Measurements from ENCODE around the gene MACROH2A2. TPM values are rescaled to one million over a fixed set of nuclear protein-coding genes. Genes with fewer than 3 reads are reported as not detected.

Gene MACROH2A2
- total and polyA plus RNA-seq, 2 of the 13 experiments (the other 11 are each of a cell fraction or from before 2014, with no cell fraction given) = 9.8 to 43.1 TPM

- TF ChIP-seq NFAT5 (CRISPR knock-in tag; IDR thresholded peaks at IDR 0.05) (0 out of 2 replicates have a peak, but pooled peaks have one; percentile 52), BCL6 (CRISPR knock-in tag; IDR thresholded peaks at IDR 0.05) (peak; percentile 71), THRA (CRISPR knock-in tag; IDR thresholded peaks at IDR 0.05; ENCODE audit: borderline replicate concordance) (peak; percentile 57; the same call in 1 of the 2 replicates), MIXL1 (CRISPR knock-in tag; IDR thresholded peaks at IDR 0.05) (peak; percentile 36; the same call in 1 of the 2 replicates), TEF (CRISPR knock-in tag; IDR thresholded peaks at IDR 0.05) (no peak), ZNF282 (IDR thresholded peaks at IDR 0.05; ENCODE audit: partially characterized antibody) (no peak), ZNF234 (CRISPR knock-in tag; conservative IDR thresholded peaks at IDR 0.05) (no peak), TAF15 (IDR thresholded peaks at IDR 0.05; ENCODE audit: low read depth, low read length, poor library complexity, severe bottlenecking) (no peak), ZMYM3 (CRISPR knock-in tag; IDR thresholded peaks at IDR 0.05) (peak; percentile 64; the same call in 1 of the 2 replicates), CEBPG (CRISPR knock-in tag; IDR thresholded peaks at IDR 0.05) (no peak), CTCF (CRISPR knock-in tag; IDR thresholded peaks at IDR 0.05) (peak; percentile 12; the same call in 1 of the 2 replicates), ZNF205 (CRISPR knock-in tag; IDR thresholded peaks at IDR 0.05) (no peak), SATB2 (CRISPR knock-in tag; IDR thresholded peaks at IDR 0.05) (peak; percentile 65; the same call in 1 of the 2 replicates), ZNF605 (CRISPR knock-in tag; IDR thresholded peaks at IDR 0.05) (peak; percentile 69), MAZ (IDR thresholded peaks at IDR 0.05; ENCODE audit: borderline replicate concordance, low read depth, low read length) (no peak), MAZ (CRISPR knock-in tag; IDR thresholded peaks at IDR 0.05; ENCODE audit: low read depth) (peak; percentile 66; the same call in 1 of the 2 replicates), NCOA5 (CRISPR knock-in tag; IDR thresholded peaks at IDR 0.05) (no peak), ZSCAN25 (CRISPR knock-in tag; IDR thresholded peaks at IDR 0.05) (no peak), NFIC (IDR thresholded peaks at IDR 0.05; ENCODE audit: low read length) (no peak), ASH2L (IDR thresholded peaks at IDR 0.05; ENCODE audit: insufficient read length, low read depth, low read length) (peak; percentile 36), ZNF557 (CRISPR knock-in tag; IDR thresholded peaks at IDR 0.05) (0 out of 2 replicates have a peak, but pooled peaks have one; percentile 51), KDM2A (CRISPR knock-in tag; IDR thresholded peaks at IDR 0.05; ENCODE audit: borderline replicate concordance, low read depth) (peak; percentile 65), MATR3 (CRISPR knock-in tag; IDR thresholded peaks at IDR 0.05) (no peak)
Observed at GRCh38 chr10:70109064-70109729, 56.6 kb downstream of the MACROH2A2 start (continued).
